Activated CD4-positive, CD25-positive, alpha-beta regulatory T cell treated with anti-CD3 and anti-CD28 coated beads, Interleukin-2, amount 50 U/mL, for 72 hours (primary cell): Measurements from ENCODE around the gene C4orf36.

Experiments
- DNase-seq: peaks from one replicate; pipeline ENCODE4 v3.0.0; 2021

Gene C4orf36

GRCh38 chr4:86891762-86892635 is at the start of gene C4orf36:
C4orf36 (minus strand) TSS chr4:86892422; CDS start chr4:86891520, 902 bp downstream.
- peak; percentile 30 for DNase-seq

GRCh38 chr4:86940920-86941460 is 48.8 kb upstream of the C4orf36 start:
- DNase-seq, result no peak

GRCh38 chr4:86939729-86940575 is 47.7 kb upstream of the C4orf36 start:
- DNase-seq, result no peak

- DNase-seq, result no peak
Measured at GRCh38 chr4:86938771-86939520, 46.7 kb upstream of the C4orf36 start.

- peak; percentile 68 for DNase-seq
Measured at GRCh38 chr4:86935853-86936733, 43.9 kb upstream of the C4orf36 start.

- no peak for DNase-seq
Measured at GRCh38 chr4:86935566-86935852, 43.3 kb upstream of the C4orf36 start.

GRCh38 chr4:86934771-86935565 is 42.7 kb upstream of the C4orf36 start, which contains the start of gene AFF1:
AFF1 (plus strand) TSS chr4:86935011; CDS start chr4:86948534, 13,523 bp downstream.
- peak; percentile 83 for DNase-seq

GRCh38 chr4:86934147-86934770 is 42.0 kb upstream of the C4orf36 start:
- DNase-seq, result no peak

GRCh38 chr4:86928400-86929255 is 36.4 kb upstream of the C4orf36 start:
- no peak for DNase-seq

- no peak for DNase-seq
Measured at GRCh38 chr4:86927843-86928395, 35.7 kb upstream of the C4orf36 start.

GRCh38 chr4:86926435-86927086 is 34.3 kb upstream of the C4orf36 start:
- DNase-seq, result no peak

- DNase-seq, result no peak
Measured at GRCh38 chr4:86924811-86925210, 32.6 kb upstream of the C4orf36 start.

GRCh38 chr4:86921608-86922252 is 29.5 kb upstream of the C4orf36 start:
- DNase-seq, result no peak

- DNase-seq, result no peak
Measured at GRCh38 chr4:86919561-86920223, 27.5 kb upstream of the C4orf36 start.

GRCh38 chr4:86918539-86919072 is 26.4 kb upstream of the C4orf36 start:
- DNase-seq, result no peak

GRCh38 chr4:86917212-86918039 is 25.2 kb upstream of the C4orf36 start:
- no peak for DNase-seq
